ENCODE data around the gene PFN1.

The PFN1 gene

DNA sequence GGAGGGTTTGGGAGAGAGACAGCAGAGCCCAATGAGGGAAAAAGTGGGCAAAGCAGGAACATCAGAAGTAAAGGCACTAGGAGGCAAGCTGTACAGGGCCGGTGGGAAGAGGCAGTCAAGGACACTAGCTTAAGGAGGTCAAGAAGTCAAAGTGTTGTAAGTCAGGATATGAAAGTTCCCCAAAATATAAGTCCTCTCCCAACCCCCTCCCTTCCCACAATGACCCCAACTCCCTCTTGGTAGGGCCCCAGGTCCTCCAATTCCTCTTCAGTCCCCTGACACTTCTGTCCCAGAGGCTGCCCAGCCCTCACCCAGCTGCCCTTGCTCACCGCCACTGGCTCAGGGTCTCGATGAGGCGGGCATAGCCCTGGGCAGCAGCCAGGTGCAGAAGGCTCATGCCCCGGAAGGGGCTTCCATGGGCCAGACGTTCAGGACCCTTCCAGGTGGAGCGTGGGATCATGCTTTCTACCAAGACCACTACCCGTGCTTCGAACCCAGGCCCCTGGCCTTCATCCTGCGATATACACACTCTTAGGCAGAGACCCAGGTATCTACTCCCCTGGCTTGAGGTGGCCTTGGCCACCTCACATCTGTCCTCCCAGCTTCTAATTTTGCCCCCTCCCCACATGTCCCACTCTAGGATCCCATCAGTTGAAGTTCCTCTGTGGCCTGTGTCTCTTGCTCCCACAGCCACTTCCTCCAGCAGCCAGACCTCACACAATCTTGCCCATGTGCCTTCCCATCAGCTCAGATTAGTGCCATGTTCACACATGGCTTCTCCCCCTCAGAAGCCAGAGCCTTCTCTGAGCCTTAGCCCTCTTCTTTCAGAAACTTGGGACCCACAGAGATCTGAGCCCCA, 25.2 kb upstream of the PFN1 start:
- no peak for DNase-seq
- H3K9me3 ChIP-seq (ENCODE audit: severe bottlenecking), result no peaks in the 10 kb centered on the region
- H3K4me3 ChIP-seq (ENCODE audit: low read depth, low read length), result no peak overlapping the region
- peaks cover 69% of the 10 kb centered on the region for H3K36me3 ChIP-seq
- no peak overlapping the region for H3K27ac ChIP-seq
- H3K27me3 ChIP-seq (ENCODE audit: insufficient read depth, low read depth, severe bottlenecking), result no peaks in the 10 kb centered on the region
- TF ChIP-seq, protein P1, sequence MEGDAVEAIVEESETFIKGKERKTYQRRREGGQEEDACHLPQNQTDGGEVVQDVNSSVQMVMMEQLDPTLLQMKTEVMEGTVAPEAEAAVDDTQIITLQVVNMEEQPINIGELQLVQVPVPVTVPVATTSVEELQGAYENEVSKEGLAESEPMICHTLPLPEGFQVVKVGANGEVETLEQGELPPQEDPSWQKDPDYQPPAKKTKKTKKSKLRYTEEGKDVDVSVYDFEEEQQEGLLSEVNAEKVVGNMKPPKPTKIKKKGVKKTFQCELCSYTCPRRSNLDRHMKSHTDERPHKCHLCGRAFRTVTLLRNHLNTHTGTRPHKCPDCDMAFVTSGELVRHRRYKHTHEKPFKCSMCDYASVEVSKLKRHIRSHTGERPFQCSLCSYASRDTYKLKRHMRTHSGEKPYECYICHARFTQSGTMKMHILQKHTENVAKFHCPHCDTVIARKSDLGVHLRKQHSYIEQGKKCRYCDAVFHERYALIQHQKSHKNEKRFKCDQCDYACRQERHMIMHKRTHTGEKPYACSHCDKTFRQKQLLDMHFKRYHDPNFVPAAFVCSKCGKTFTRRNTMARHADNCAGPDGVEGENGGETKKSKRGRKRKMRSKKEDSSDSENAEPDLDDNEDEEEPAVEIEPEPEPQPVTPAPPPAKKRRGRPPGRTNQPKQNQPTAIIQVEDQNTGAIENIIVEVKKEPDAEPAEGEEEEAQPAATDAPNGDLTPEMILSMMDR (IDR thresholded peaks at IDR 0.05; ENCODE audit: low read depth, low read length), result no peak

DNA sequence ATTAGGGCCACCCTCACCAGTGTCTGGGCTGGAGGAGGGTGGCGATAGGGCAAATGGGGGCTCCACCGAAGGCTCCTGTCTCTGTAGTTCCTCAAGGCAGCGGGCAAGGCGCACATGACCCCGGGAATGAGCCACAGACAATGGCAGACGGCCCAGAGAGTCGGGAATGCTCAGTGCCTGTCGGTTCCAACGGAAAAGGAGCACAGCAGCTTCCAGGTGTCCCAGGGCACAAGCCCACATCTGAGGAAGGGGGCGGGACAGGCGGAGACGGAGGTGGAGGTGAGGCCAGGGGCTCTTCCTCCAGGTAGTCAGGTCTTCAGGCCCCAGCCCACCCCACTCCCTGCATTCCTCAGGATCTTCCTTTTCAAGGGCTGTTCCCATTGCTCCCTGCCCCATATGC, 24.4 kb upstream of the PFN1 start:
- Histone ChIP-seq H3K27ac (no peak overlapping the region), H3K4me3 (ENCODE audit: low read depth, low read length) (no peak overlapping the region), H3K9me3 (ENCODE audit: severe bottlenecking) (no peaks in the 10 kb centered on the region), H3K27me3 (ENCODE audit: insufficient read depth, low read depth, severe bottlenecking) (no peaks in the 10 kb centered on the region), H3K36me3 (peaks cover 63% of the 10 kb centered on the region)
- DNase-seq, result no peak
- TF ChIP-seq, protein P1 (IDR thresholded peaks at IDR 0.05; ENCODE audit: low read depth, low read length), result no peak

DNA sequence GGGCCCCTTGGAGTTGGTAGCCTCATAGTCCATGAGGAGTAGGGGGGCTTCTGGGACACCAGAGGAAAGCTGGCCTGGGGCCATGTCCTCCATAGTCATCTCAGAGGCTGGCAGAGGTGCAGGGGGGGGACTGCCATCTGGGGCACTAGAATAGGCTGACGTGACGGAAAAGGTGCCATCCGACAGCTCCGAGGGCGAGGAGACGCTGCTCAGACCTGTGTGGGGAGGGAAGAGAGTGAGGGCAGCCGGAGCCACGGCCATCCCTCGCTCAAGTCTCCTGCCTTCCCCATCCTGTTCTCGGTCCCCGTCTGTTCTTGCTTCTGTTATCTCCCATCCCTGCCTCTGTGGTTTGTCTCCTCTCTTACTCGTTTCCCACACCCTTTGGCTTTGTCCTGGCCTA, 24.0 kb upstream of the PFN1 start:
- Histone ChIP-seq H3K36me3 (peaks cover 59% of the 10 kb centered on the region), H3K4me3 (ENCODE audit: low read depth, low read length) (no peak overlapping the region), H3K9me3 (ENCODE audit: severe bottlenecking) (no peaks in the 10 kb centered on the region), H3K27me3 (ENCODE audit: insufficient read depth, low read depth, severe bottlenecking) (no peaks in the 10 kb centered on the region), H3K27ac (no peak overlapping the region)
- no peak for DNase-seq
- TF ChIP-seq, protein P1 (IDR thresholded peaks at IDR 0.05; ENCODE audit: low read depth, low read length), result no peak

DNA sequence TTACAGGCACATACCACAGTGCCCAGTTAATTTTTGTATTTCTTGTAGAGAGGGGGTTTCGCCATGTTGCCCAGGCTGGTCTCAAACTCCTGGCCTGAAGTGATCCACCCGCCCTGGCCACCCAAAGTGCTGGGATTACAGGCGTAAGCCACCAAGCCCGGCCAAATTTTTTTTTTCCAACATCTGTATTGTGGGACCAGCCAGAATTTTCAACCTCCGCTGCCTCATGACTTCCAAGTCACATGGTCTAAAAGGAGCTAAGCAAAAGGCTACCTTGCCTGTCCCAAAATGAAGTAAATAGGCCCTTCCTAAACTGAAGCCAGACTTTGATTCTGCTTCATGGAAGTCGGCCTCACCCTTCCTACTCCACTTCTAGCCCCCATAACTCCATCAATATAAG, 23.5 kb upstream of the PFN1 start:
- Histone ChIP-seq H3K9me3 (ENCODE audit: severe bottlenecking) (no peaks in the 10 kb centered on the region), H3K4me3 (ENCODE audit: low read depth, low read length) (no peak overlapping the region), H3K36me3 (peaks cover 54% of the 10 kb centered on the region), H3K27me3 (ENCODE audit: insufficient read depth, low read depth, severe bottlenecking) (no peaks in the 10 kb centered on the region), H3K27ac (no peak overlapping the region)
- no peak for DNase-seq
- TF ChIP-seq, protein P1 (IDR thresholded peaks at IDR 0.05; ENCODE audit: low read depth, low read length), result no peak

DNA sequence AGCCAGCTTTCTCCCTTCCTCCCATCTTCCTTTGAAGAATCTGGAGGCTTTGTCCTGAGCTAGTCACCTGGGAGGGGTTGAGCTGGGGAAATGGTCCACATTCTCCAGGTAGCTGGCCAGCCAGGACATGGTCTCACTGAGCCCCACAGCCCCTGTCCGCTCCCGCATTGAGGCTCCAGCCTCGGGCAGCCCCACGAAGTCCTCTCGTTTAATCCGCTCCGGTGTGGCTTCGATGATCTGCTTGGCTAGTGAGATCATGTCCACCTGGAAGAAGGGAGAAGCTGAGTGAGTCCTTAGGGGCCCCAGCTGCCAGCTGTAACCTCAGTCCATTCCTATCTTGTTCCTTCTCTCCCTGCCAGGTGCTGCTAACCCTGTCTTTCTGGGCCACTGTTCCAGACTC, 21.9 kb upstream of the PFN1 start:
- peak overlapping the region; percentile 91 for H3K27ac ChIP-seq
- TF ChIP-seq, protein P1 (IDR thresholded peaks at IDR 0.05; ENCODE audit: low read depth, low read length), result no peak

More for the DNA sequence above, 21.9 kb upstream of the PFN1 start:
- H3K27me3 ChIP-seq (ENCODE audit: insufficient read depth, low read depth, severe bottlenecking), result no peaks in the 10 kb centered on the region
- DNase-seq, result peak; percentile 65
- H3K9me3 ChIP-seq (ENCODE audit: severe bottlenecking), result no peaks in the 10 kb centered on the region
- H3K36me3 ChIP-seq, result peaks cover 47% of the 10 kb centered on the region
- no peak overlapping the region for H3K4me3 ChIP-seq (ENCODE audit: low read depth, low read length)
